Heart left ventricle (tissue), 16 donors: ENCODE results near the gene HS6ST1. TPM values are rescaled to one million over a fixed set of nuclear protein-coding genes. Genes with fewer than 3 reads are reported as not detected.
A peak's percentile ranks its signal among the peaks of the same experiment; 100 is the strongest.

Experiments used
- ATAC-seq, 4 donors: fragments of 200-7000 bp; cut with Tn5 transposase; one replicate each; pipeline ENCODE4 v1.9.1; 2020 to 2022; ENCODE audit warnings: moderate library complexity in 4 of 4, mild to moderate bottlenecking in 3 of 4, moderate number of reproducible peaks in 1 of 4
- DNase-seq, 5 donors: peaks; one replicate each; pipeline ENCODE4 v3.0.0-alpha.2; 2020
- H3K27ac ChIP-seq, 12 donors: fragments of 200-600 bp; sonication (generic) in 4 of 12; one replicate each; pipeline versions ENCODE4 v1.5.0 to v1.8.0; 2016 to 2022; ENCODE audit warnings: mild to moderate bottlenecking in 2 of 12
- H3K27me3 ChIP-seq, 9 donors: fragments of 200-600 bp; sonication (generic) in 2 of 9; one replicate each; pipeline versions ENCODE4 v1.5.1 to v1.8.0; 2016 to 2022; ENCODE audit warnings: mild to moderate bottlenecking in 3 of 9
- H3K36me3 ChIP-seq, 9 donors: fragments of 200-600 bp; sonication (generic) in 2 of 9; one replicate each; pipeline versions ENCODE4 v1.5.0 to v1.8.0; 2018 to 2022; ENCODE audit warnings: mild to moderate bottlenecking in 2 of 9
- H3K4me1 ChIP-seq, 12 donors: fragments of 200-600 bp; sonication (generic) in 4 of 12; one replicate each; pipeline versions ENCODE4 v1.5.0 to v1.8.0; 2016 to 2022; ENCODE audit warnings: mild to moderate bottlenecking in 3 of 12
- H3K4me3 ChIP-seq, 12 donors: fragments of 200-600 bp; sonication (generic) in 4 of 12; one replicate each; pipeline versions ENCODE4 v1.5.0 to v1.8.0; 2017 to 2022; ENCODE audit warnings: mild to moderate bottlenecking in 9 of 12, moderate library complexity in 4 of 12
- H3K9me3 ChIP-seq, 12 donors: fragments of 200-600 bp; sonication (generic) in 4 of 12; one replicate each; pipeline versions ENCODE4 v1.5.0 to v1.8.0; 2016 to 2022; ENCODE audit warnings: mild to moderate bottlenecking in 1 of 12
- POLR2A ChIP-seq, 2 donors: fragments of 450-650 bp; IDR thresholded peaks; one replicate each; pipeline ENCODE4 v1.6.1; 2017; ENCODE audit warnings: antibody characterized with exemption in 2 of 2, mild to moderate bottlenecking in 2 of 2, moderate library complexity in 2 of 2
- WGBS, 4 donors: extraction: QIAGEN DNeasy Blood & Tissue Kit in 2 of 4; methylation state at CpG; one replicate each; pipeline versions ENCODE4 v1.1.5 to v1.1.7; 2013 to 2018; 5-methylcytosine and 5-hydroxymethylcytosine counted together
- intact Hi-C, 10 donors: fragments of 100-400 bp; cut with DNase I; formaldehyde crosslinking; loops; one replicate each; pipeline versions ENCODE4 v1.11.1 to v1.14.2; 2022
- polyA plus RNA-seq, 2 donors: library from polyadenylated mRNA; stranded (reverse); fragments of 200-250 nt; gene quantifications; one replicate each; pipeline ENCODE4 v1.2.3, GENCODE V29; 2013
- total RNA-seq, 9 donors: library from RNA; depleted of rRNA in 2 of 9; stranded (reverse); fragments of >200 nt in 2 of 9; fragmentation: NEBNext Ultra II Directional in 3 of 9; extraction: Animal tissue kit (Norgen Biotek cat#: 25700) in 3 of 9; gene quantifications; one replicate each; pipeline versions ENCODE4 v1.1.0 to v1.2.4, GENCODE V29; 2016 to 2023
- TF ChIP-seq, protein P1 (sequence below), 12 donors: fragments of 200-600 bp; sonication (generic) in 4 of 12; IDR thresholded peaks; one replicate each; pipeline versions ENCODE4 v1.5.0 to v1.8.0; 2018 to 2022; ENCODE audit warnings: antibody characterized with exemption in 12 of 12, mild to moderate bottlenecking in 5 of 12
- donor health status: ischemic (EF 13 %, LVEDD 7.1; RV severe dilation, severe dysfunction).
- donor health status: healthy with polysubstance abuse.
- donor health status: DM: no; HTN: yes; CAD: no.
- donor health status: DM: no; HTN: no; CAD: no.
- donor health status: ischemic (EF 25% LVEDD 6.9; RV normal size, moderate dysfunction).
- donor health status: ischemic (EF 25% LVEDD 5.7; RV mildly dilated, moderate dysfunction).
- donor health status: healthy.
- donor health status: DM: yes; HTN: yes; CAD: no.
- donor health status: ischemic (EF 35%, LVEDD 5.7; RV mildly dilated, moderate dysfunction).
- donor health status: nonischemic (EF 11% LVEDD 7.7; RV severe dilation, severe dysfunction).
- donor health status: DM: yes; HTN: yes; CAD: no.
- donor health status: PGD.
- donor health status: ischemic (EF 29% LVEDD 5.4; RV normal size, mild dysfunction).
- donor health status: nonischemic (EF 23%, LVEDD 6.1; RV moderate dilation, normal function).

Gene HS6ST1
- total and polyA plus RNA-seq, 11 donors, result 15.6 to 87.3 (median 24.9) TPM

GRCh38 chr2:128358941-128359731 lies 40.5 kb upstream of the HS6ST1 start:
- peaks cover 0 to 4% (median 0%) of the 10 kb centered on the region in 12 donors for H3K9me3 ChIP-seq
- no peak for ATAC-seq
- intact Hi-C loops, result loop anchor here in 1 of 10 donors (10.0 kb wide), 1 partner anchor 86 kb away; no protein-coding TSS in a partner anchor
- WGBS, 4 donors, result 89 to 96% (median 94%) methylated on average over 15 to 16 of the region's 16 CpGs
- TF ChIP-seq POLR2A (IDR thresholded peaks at IDR 0.05), result no peak
- TF ChIP-seq, protein P1, sequence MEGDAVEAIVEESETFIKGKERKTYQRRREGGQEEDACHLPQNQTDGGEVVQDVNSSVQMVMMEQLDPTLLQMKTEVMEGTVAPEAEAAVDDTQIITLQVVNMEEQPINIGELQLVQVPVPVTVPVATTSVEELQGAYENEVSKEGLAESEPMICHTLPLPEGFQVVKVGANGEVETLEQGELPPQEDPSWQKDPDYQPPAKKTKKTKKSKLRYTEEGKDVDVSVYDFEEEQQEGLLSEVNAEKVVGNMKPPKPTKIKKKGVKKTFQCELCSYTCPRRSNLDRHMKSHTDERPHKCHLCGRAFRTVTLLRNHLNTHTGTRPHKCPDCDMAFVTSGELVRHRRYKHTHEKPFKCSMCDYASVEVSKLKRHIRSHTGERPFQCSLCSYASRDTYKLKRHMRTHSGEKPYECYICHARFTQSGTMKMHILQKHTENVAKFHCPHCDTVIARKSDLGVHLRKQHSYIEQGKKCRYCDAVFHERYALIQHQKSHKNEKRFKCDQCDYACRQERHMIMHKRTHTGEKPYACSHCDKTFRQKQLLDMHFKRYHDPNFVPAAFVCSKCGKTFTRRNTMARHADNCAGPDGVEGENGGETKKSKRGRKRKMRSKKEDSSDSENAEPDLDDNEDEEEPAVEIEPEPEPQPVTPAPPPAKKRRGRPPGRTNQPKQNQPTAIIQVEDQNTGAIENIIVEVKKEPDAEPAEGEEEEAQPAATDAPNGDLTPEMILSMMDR (IDR thresholded peaks at IDR 0.05), result no peak
- no peaks in the 10 kb centered on the region for H3K27me3 ChIP-seq
- peaks cover 0 to 8% (median 0%) of the 10 kb centered on the region in 12 donors for H3K4me1 ChIP-seq
- peak in 1 of 5 donors; percentile 21 for DNase-seq
- no peaks in the 10 kb centered on the region for H3K36me3 ChIP-seq
- H3K4me3 ChIP-seq, result no peak overlapping the region
- H3K27ac ChIP-seq, result no peak overlapping the region

GRCh38 chr2:128357506-128358370 lies 39.1 kb upstream of the HS6ST1 start:
- Histone ChIP-seq H3K27ac (no peak overlapping the region), H3K4me1 (peaks cover 0 to 4% (median 0%) of the 10 kb centered on the region in 12 donors), H3K9me3 (peaks cover 0 to 4% (median 0%) of the 10 kb centered on the region in 12 donors), H3K27me3 (no peaks in the 10 kb centered on the region), H3K4me3 (no peak overlapping the region), H3K36me3 (no peaks in the 10 kb centered on the region)
- no peak for TF ChIP-seq POLR2A (IDR thresholded peaks at IDR 0.05)
- intact Hi-C loops, result loop anchor here in 1 of 10 donors (10.0 kb wide), 1 partner anchor 87 kb away; no protein-coding TSS in a partner anchor
- ATAC-seq (peak in 1 of 4 donors; percentile 37), DNase-seq (no peak)
- 69 to 88% (median 77%) methylated on average over 9 to 12 of the region's 12 CpGs for WGBS, 4 donors

- no peak overlapping the region for H3K4me3 ChIP-seq
- ATAC-seq (no peak), DNase-seq (no peak)
- TF ChIP-seq, protein P1 (IDR thresholded peaks at IDR 0.05), result no peak
- TF ChIP-seq POLR2A (IDR thresholded peaks at IDR 0.05), result no peak
- H3K27me3 ChIP-seq, result no peaks in the 10 kb centered on the region
- H3K27ac ChIP-seq, result no peak overlapping the region
- 44 to 61% (median 58%) methylated on average over 2 of the region's 2 CpGs for WGBS, 4 donors
- H3K9me3 ChIP-seq, result peaks cover 0 to 12% (median 0%) of the 10 kb centered on the region in 12 donors
- no peaks in the 10 kb centered on the region for H3K36me3 ChIP-seq
- H3K4me1 ChIP-seq, result no peaks in the 10 kb centered on the region
- intact Hi-C loops, result loop anchor here in 1 of 10 donors (10.0 kb wide), 1 partner anchor 89 kb away; no protein-coding TSS in a partner anchor
These were observed 37.5 kb upstream of the HS6ST1 start for GRCh38 chr2:128356127-128356526.

GRCh38 chr2:128354726-128355470 lies 36.2 kb upstream of the HS6ST1 start:
- no peak for ATAC-seq
- intact Hi-C loops, result loop anchor here in 1 of 10 donors (10.0 kb wide), 1 partner anchor 90 kb away; no protein-coding TSS in a partner anchor
- Histone ChIP-seq H3K4me1 (no peaks in the 10 kb centered on the region), H3K36me3 (no peaks in the 10 kb centered on the region), H3K9me3 (peaks cover 0 to 12% (median 0%) of the 10 kb centered on the region in 12 donors), H3K27me3 (no peaks in the 10 kb centered on the region), H3K4me3 (no peak overlapping the region), H3K27ac (no peak overlapping the region)
- WGBS, 4 donors, result 87 to 91% (median 89%) methylated on average over 6 of the region's 6 CpGs
- no peak for DNase-seq
- TF ChIP-seq POLR2A (IDR thresholded peaks at IDR 0.05), result no peak
- TF ChIP-seq, protein P1 (IDR thresholded peaks at IDR 0.05), result no peak
